Neural crest cell (in vitro differentiated cells): Measurements from ENCODE around the gene CISD1. TPM values are rescaled to one million over a fixed set of nuclear protein-coding genes. Genes with fewer than 3 reads are reported as not detected.
"Not testable (repeated sequence)": the region's sequence is repeated elsewhere in the genome, so short reads cannot be mapped to it uniquely, and the experiment has no call there.

Source experiments
- DNase-seq: peaks from one replicate; pipeline ENCODE4 v3.0.0; 2021; ENCODE audit warnings: low read depth, mixed read lengths, low spot score
- H3K27ac Mint-ChIP-seq: one replicate; pipeline ENCODE4 v1.8.0; 2021; ENCODE audit warnings: mild to moderate bottlenecking, mixed read lengths; ENCODE audit not compliant: unreplicated experiment
- H3K27me3 Mint-ChIP-seq: 2 replicates; pipeline ENCODE4 v1.8.0; 2021; ENCODE audit warnings: low read depth, mild to moderate bottlenecking, mixed read lengths
- H3K36me3 Mint-ChIP-seq: 2 replicates; pipeline ENCODE4 v1.8.0; 2021; ENCODE audit warnings: low read depth, mild to moderate bottlenecking, mixed read lengths
- H3K4me1 Mint-ChIP-seq: 2 replicates; pipeline ENCODE4 v1.8.0; 2021; ENCODE audit warnings: mixed read lengths
- H3K4me3 Mint-ChIP-seq: one replicate; pipeline ENCODE4 v1.8.0; 2021; ENCODE audit warnings: mild to moderate bottlenecking, mixed read lengths
- H3K9me3 Mint-ChIP-seq: 2 replicates; pipeline ENCODE4 v1.8.0; 2021; ENCODE audit warnings: mixed read lengths
- CTCF ChIP-seq: fragments of 200-600 bp; sonication (generic); conservative IDR thresholded peaks from 2 replicates; pipeline ENCODE4 v1.5.0; 2021; ENCODE audit warnings: antibody characterized with exemption, mild to moderate bottlenecking
- total RNA-seq: library from RNA; stranded (reverse); gene quantifications from 2 replicates; pipeline ENCODE4 v1.2.1, GENCODE V29; 2021

Gene CISD1
- total RNA-seq, 1 donor from 2014 or later = 33.1 TPM

- TF ChIP-seq CTCF = no peak
- H3K36me3 Mint-ChIP-seq = peaks cover 32% of the 10 kb centered on the region
- H3K27ac Mint-ChIP-seq = no peak overlapping the region
- no peaks in the 10 kb centered on the region for H3K27me3 Mint-ChIP-seq
- H3K9me3 Mint-ChIP-seq = peaks cover 29% of the 10 kb centered on the region
- peaks cover 7% of the 10 kb centered on the region for H3K4me1 Mint-ChIP-seq
- H3K4me3 Mint-ChIP-seq = no peak overlapping the region
- DNase-seq = no peak
Measured at GRCh38 chr10:58253184-58253583, 15.8 kb upstream of the CISD1 start.

GRCh38 chr10:58254644-58255043 is 14.3 kb upstream of the CISD1 start:
- H3K9me3 Mint-ChIP-seq = peaks cover 23% of the 10 kb centered on the region
- TF ChIP-seq CTCF = no peak
- no peak overlapping the region for H3K27ac Mint-ChIP-seq
- H3K36me3 Mint-ChIP-seq = peaks cover 30% of the 10 kb centered on the region
- H3K4me1 Mint-ChIP-seq = peaks cover 7% of the 10 kb centered on the region
- DNase-seq = no peak
- H3K4me3 Mint-ChIP-seq = no peak overlapping the region
- H3K27me3 Mint-ChIP-seq = no peaks in the 10 kb centered on the region

GRCh38 chr10:58256013-58256780 is 12.8 kb upstream of the CISD1 start:
- not testable (repeated sequence) for H3K27ac Mint-ChIP-seq, DNase-seq, H3K27me3 Mint-ChIP-seq, H3K4me3 Mint-ChIP-seq, H3K4me1 Mint-ChIP-seq
- Mint-ChIP-seq H3K9me3 (peaks cover 19% of the 10 kb centered on the region), H3K36me3 (peaks cover 30% of the 10 kb centered on the region)

- H3K27me3 Mint-ChIP-seq = no peaks in the 10 kb centered on the region
- peaks cover 8% of the 10 kb centered on the region for H3K9me3 Mint-ChIP-seq
- TF ChIP-seq CTCF = peak; percentile 36
- peaks cover 15% of the 10 kb centered on the region for H3K4me1 Mint-ChIP-seq
- DNase-seq = no peak
- H3K36me3 Mint-ChIP-seq = peaks cover 23% of the 10 kb centered on the region
- no peak overlapping the region for H3K4me3 Mint-ChIP-seq
- H3K27ac Mint-ChIP-seq = no peak overlapping the region
Measured at GRCh38 chr10:58258977-58259692, 9.8 kb upstream of the CISD1 start.

- Mint-ChIP-seq H3K36me3 (peaks cover 18% of the 10 kb centered on the region), H3K27ac (no peak overlapping the region), H3K9me3 (peaks cover 7% of the 10 kb centered on the region), H3K27me3 (no peaks in the 10 kb centered on the region), H3K4me3 (no peak overlapping the region), H3K4me1 (peaks cover 27% of the 10 kb centered on the region)
- no peak for TF ChIP-seq CTCF
- no peak for DNase-seq
Measured at GRCh38 chr10:58260334-58260733, 8.6 kb upstream of the CISD1 start.

GRCh38 chr10:58262766-58263165 is 6.2 kb upstream of the CISD1 start:
- H3K27me3 Mint-ChIP-seq = no peaks in the 10 kb centered on the region
- peaks cover under 1% of the 10 kb centered on the region for H3K9me3 Mint-ChIP-seq
- peaks cover 6% of the 10 kb centered on the region for H3K36me3 Mint-ChIP-seq
- TF ChIP-seq CTCF = no peak
- no peak for DNase-seq
- H3K4me1 Mint-ChIP-seq = peaks cover 37% of the 10 kb centered on the region
- peak overlapping the region; percentile 29 for H3K4me3 Mint-ChIP-seq
- H3K27ac Mint-ChIP-seq = no peak overlapping the region
